HEK293 (cell line): ENCODE measurements around the gene MLN.
A peak's percentile ranks its signal among the peaks of the same experiment; 100 is the strongest.

Experiments
- CTCF ChIA-PET: fragments of 350-600 bp; formaldehyde crosslinking; extraction: SDS; loops from one replicate; lab custom pipeline; 2021; ENCODE audit warnings: antibody characterized with exemption; lab: Yijun Ruan, JAX
- POLR2A ChIA-PET: fragments of 300-600 bp; formaldehyde crosslinking; extraction: SDS; loops from one replicate; lab custom pipeline; 2020; ENCODE audit warnings: antibody characterized with exemption, inconsistent platforms; lab: Yijun Ruan, JAX
- H3K27ac ChIP-seq: fragments of 200-500 bp; sonication (Bioruptor generic); 2 replicates; pipeline ENCODE4 v1.5.1; 2014; ENCODE audit warnings: low read depth, low read length, control low read depth, inconsistent platforms; ENCODE audit errors: extremely low read depth
- H3K36me3 ChIP-seq, 2 experiments: fragments of 200-500 bp in 1 of 2; sonication (Bioruptor generic) in 1 of 2; 1 replicate in 1 of 2; 2 replicates in 1 of 2; pipeline ENCODE4 v1.5.1; 2014 to 2017; ENCODE audit warnings: inconsistent platforms in 2 of 2, low read length in 2 of 2; ENCODE audit not compliant: control insufficient read depth in 2 of 2, insufficient read depth in 1 of 2
- H3K4me1 ChIP-seq: fragments of 200-500 bp; sonication (Bioruptor generic); 2 replicates; pipeline ENCODE4 v1.5.1; 2014; ENCODE audit warnings: mild to moderate bottlenecking, low read length, inconsistent platforms; ENCODE audit not compliant: control insufficient read depth, insufficient read depth
- H3K4me3 ChIP-seq: 2 replicates; pipeline ENCODE4 v1.5.1; 2011; ENCODE audit warnings: low read depth, mild to moderate bottlenecking, control low read depth, low read length, moderate library complexity
- H3K9me3 ChIP-seq: fragments of 200-500 bp; sonication (Bioruptor generic); 2 replicates; pipeline ENCODE4 v1.5.1; 2014; ENCODE audit warnings: low read depth, low read length, inconsistent platforms; ENCODE audit not compliant: control insufficient read depth, insufficient read depth
- GLI2 ChIP-seq: fragments of 450-650 bp; formaldehyde crosslinking; IDR thresholded peaks from 2 replicates; pipeline ENCODE4; 2017; ENCODE audit warnings: missing biosample characterization, missing genetic modification characterization, low read depth, borderline replicate concordance
- GLIS1 ChIP-seq: fragments of 450-650 bp; formaldehyde crosslinking; IDR thresholded peaks from 2 replicates; pipeline ENCODE4 v1.5.1; 2016; ENCODE audit warnings: missing biosample characterization, missing genetic modification characterization
- KLF8 ChIP-seq: fragments of 450-650 bp; formaldehyde crosslinking; IDR thresholded peaks from 2 replicates; pipeline ENCODE4 v1.5.1; 2016; ENCODE audit warnings: missing biosample characterization, missing genetic modification characterization
- OVOL3 ChIP-seq: fragments of 450-650 bp; formaldehyde crosslinking; IDR thresholded peaks from 2 replicates; pipeline ENCODE4 v1.5.1; 2016; ENCODE audit warnings: missing biosample characterization, missing genetic modification characterization
- PATZ1 ChIP-seq: fragments of 450-650 bp; formaldehyde crosslinking; IDR thresholded peaks from 2 replicates; pipeline ENCODE4 v1.5.1; 2016; ENCODE audit warnings: missing biosample characterization, missing genetic modification characterization
- PRDM2 ChIP-seq: fragments of 450-650 bp; formaldehyde crosslinking; IDR thresholded peaks from 2 replicates; pipeline ENCODE4 v1.5.1; 2016; ENCODE audit warnings: missing biosample characterization, missing genetic modification characterization, borderline replicate concordance
- REPIN1 ChIP-seq: fragments of 450-650 bp; formaldehyde crosslinking; IDR thresholded peaks from 2 replicates; pipeline ENCODE4 v1.5.1; 2017; ENCODE audit warnings: missing biosample characterization, missing genetic modification characterization, low read depth
- SCRT1 ChIP-seq: fragments of 450-650 bp; formaldehyde crosslinking; IDR thresholded peaks from 2 replicates; pipeline ENCODE4 v1.5.1; 2016; ENCODE audit warnings: missing biosample characterization, missing genetic modification characterization, borderline replicate concordance
- TCF7L2 ChIP-seq: IDR thresholded peaks from 2 replicates; pipeline ENCODE4 v1.6.1; 2011; ENCODE audit warnings: low read depth, mild to moderate bottlenecking, inconsistent platforms, low read length, moderate library complexity, borderline replicate concordance
- WT1 ChIP-seq: fragments of 450-650 bp; formaldehyde crosslinking; IDR thresholded peaks from 2 replicates; pipeline ENCODE4 v1.5.1; 2016; ENCODE audit warnings: missing biosample characterization, missing genetic modification characterization
- ZBTB17 ChIP-seq: fragments of 450-650 bp; formaldehyde crosslinking; IDR thresholded peaks from 2 replicates; pipeline ENCODE4 v1.5.1; 2016; ENCODE audit warnings: missing biosample characterization, missing genetic modification characterization
- ZBTB44 ChIP-seq: fragments of 450-650 bp; IDR thresholded peaks from 2 replicates; pipeline ENCODE4 v1.5.1; 2018; ENCODE audit warnings: missing biosample characterization, mild to moderate bottlenecking, missing genetic modification characterization
- ZBTB8A ChIP-seq: fragments of 450-650 bp; formaldehyde crosslinking; IDR thresholded peaks from 2 replicates; pipeline ENCODE4 v1.5.1; 2016; ENCODE audit warnings: missing biosample characterization, missing genetic modification characterization
- ZNF114 ChIP-seq: fragments of 450-650 bp; formaldehyde crosslinking; IDR thresholded peaks from 2 replicates; pipeline ENCODE4 v1.5.0; 2017; ENCODE audit warnings: missing biosample characterization, missing genetic modification characterization
- ZNF133 ChIP-seq: fragments of 450-650 bp; formaldehyde crosslinking; IDR thresholded peaks from 2 replicates; pipeline ENCODE4 v1.5.1; 2016; ENCODE audit warnings: missing biosample characterization, missing genetic modification characterization
- ZNF169 ChIP-seq: fragments of 450-650 bp; formaldehyde crosslinking; IDR thresholded peaks from 2 replicates; pipeline ENCODE4 v1.5.1; 2016; ENCODE audit warnings: missing biosample characterization, missing genetic modification characterization
- ZNF335 ChIP-seq: fragments of 450-650 bp; formaldehyde crosslinking; conservative IDR thresholded peaks from 2 replicates; pipeline ENCODE4 v1.5.1; 2016; ENCODE audit warnings: missing biosample characterization, missing genetic modification characterization
- ZNF37A ChIP-seq: fragments of 450-650 bp; IDR thresholded peaks from 2 replicates; pipeline ENCODE4 v1.5.1; 2018; ENCODE audit warnings: missing biosample characterization, missing genetic modification characterization
- ZNF529 ChIP-seq: fragments of 450-650 bp; formaldehyde crosslinking; IDR thresholded peaks from 2 replicates; pipeline ENCODE4 v1.5.1; 2017; ENCODE audit warnings: missing genetic modification characterization, missing biosample characterization; ENCODE audit not compliant: insufficient replicate concordance
- ZNF561 ChIP-seq: fragments of 450-650 bp; IDR thresholded peaks from 2 replicates; pipeline ENCODE4 v1.5.1; 2018; ENCODE audit warnings: missing biosample characterization, missing genetic modification characterization, borderline replicate concordance
- ZSCAN30 ChIP-seq: fragments of 450-650 bp; IDR thresholded peaks from 2 replicates; pipeline ENCODE4 v1.5.1; 2018; ENCODE audit warnings: missing biosample characterization, mild to moderate bottlenecking, missing genetic modification characterization, moderate library complexity
- ZSCAN5A ChIP-seq: fragments of 450-650 bp; formaldehyde crosslinking; IDR thresholded peaks from 2 replicates; pipeline ENCODE4 v1.5.1; 2016; ENCODE audit warnings: missing biosample characterization, missing genetic modification characterization

MLN gene

GRCh38 chr6:33747823-33748222 lies 56.0 kb downstream of the MLN start:
- Histone ChIP-seq H3K27ac (no peak overlapping the region), H3K36me3 (no peaks in the 10 kb centered on the region), H3K4me3 (no peak overlapping the region), H3K9me3 (no peaks in the 10 kb centered on the region), H3K4me1 (peaks cover 26% of the 10 kb centered on the region)
- ChIA-PET CTCF (interaction anchor here (0.7 to 6.7 kb wide), 4 partner anchors 11 to 807 kb away, joined by 3 to 193 read pairs (median 76); no protein-coding TSS in a partner anchor), POLR2A (interaction anchor here (1.0 kb wide), 1 partner anchor 36 kb away, joined by 3 read pairs; the partner anchor contains the start of gene UQCC2)
- TF ChIP-seq GLIS1 (tag by site-specific recombination) = no peak
- no peak for TF ChIP-seq ZNF114 (tag by site-specific recombination)
- no peak for TF ChIP-seq PRDM2 (tag by site-specific recombination)
- TF ChIP-seq ZSCAN5A (tag by site-specific recombination) = no peak
- TF ChIP-seq ZNF529 (tag by site-specific recombination) = no peak
- no peak for TF ChIP-seq OVOL3 (tag by site-specific recombination)
- no peak for TF ChIP-seq REPIN1
- no peak for TF ChIP-seq TCF7L2
- TF ChIP-seq GLI2 (tag by site-specific recombination) = no peak
- no peak for TF ChIP-seq ZSCAN30
- no peak for TF ChIP-seq ZNF561 (tag by site-specific recombination)
- TF ChIP-seq ZBTB8A (tag by site-specific recombination) = no peak
- no peak for TF ChIP-seq ZBTB44 (tag by site-specific recombination)
- no peak for TF ChIP-seq SCRT1
- no peak for TF ChIP-seq ZBTB17 (tag by site-specific recombination)

GRCh38 chr6:33746651-33747100 lies 57.1 kb downstream of the MLN start, which contains the start of gene IP6K3:
TSS of gene IP6K3 (minus strand) at chr6:33746905. CDS start at chr6:33735476, 11,429 bp downstream.
- POLR2A ChIA-PET = interaction anchor here (1.0 to 1.2 kb wide), 2 partner anchors 25 to 35 kb away, joined by 3 read pairs; partner anchors contain the start of gene UQCC2
- Histone ChIP-seq H3K4me1 (peaks cover 21% of the 10 kb centered on the region), H3K9me3 (no peaks in the 10 kb centered on the region), H3K27ac (peak within 1 kb of the TSS; percentile 67; the same call in 1 of the 2 replicates), H3K4me3 (no peak within 1 kb of the TSS), H3K36me3 (no peaks in the 10 kb centered on the region)
- CTCF ChIA-PET = interaction anchor here (0.7 to 6.7 kb wide), 14 partner anchors 9 to 409 kb away, joined by 3 to 193 read pairs (median 6); partner anchors contain the start of gene UQCC2
- TF ChIP-seq ZSCAN30 (no peak), WT1 (peak; percentile 77), ZBTB8A (tag by site-specific recombination) (no peak), ZNF37A (tag by site-specific recombination) (no peak), ZNF335 (0 out of 2 replicates have a peak, but pooled peaks have one; percentile 46), PATZ1 (tag by site-specific recombination) (0 out of 2 replicates have a peak, but pooled peaks have one; percentile 18), ZNF169 (tag by site-specific recombination) (no peak), ZNF133 (tag by site-specific recombination) (no peak), KLF8 (tag by site-specific recombination) (no peak)
